ENCODE results near the gene EYS. TPM values are rescaled to one million over a fixed set of nuclear protein-coding genes. Genes with fewer than 3 reads are reported as not detected.

The EYS gene
- polyA plus RNA-seq, 1 experiment, result not detected

- H3K4me3 ChIP-seq (ENCODE audit: low read depth, low read length), result no peak overlapping the region
- no peaks in the 10 kb centered on the region for H3K27me3 ChIP-seq (ENCODE audit: control insufficient read depth, insufficient read depth, low read length)
- no peaks in the 10 kb centered on the region for H3K36me3 ChIP-seq (ENCODE audit: control insufficient read depth, insufficient read depth, low read length)
- POLR2A ChIA-PET, result no interaction called here
- TF ChIP-seq CTCF (IDR thresholded peaks at IDR 0.05; ENCODE audit: insufficient read depth, low read depth, low read length), result no peak
- DNase-seq (ENCODE audit: low read depth), result no peak
- CTCF ChIA-PET, result no interaction called here
These were observed 1759.1 kb downstream of the EYS start for GRCh38 chr6:63947792-63948529.

GRCh38 chr6:63945987-63946386, 1761.0 kb downstream of the EYS start:
- ChIA-PET POLR2A (no interaction called here), CTCF (no interaction called here)
- Histone ChIP-seq H3K4me3 (ENCODE audit: low read depth, low read length) (no peak overlapping the region), H3K27me3 (ENCODE audit: control insufficient read depth, insufficient read depth, low read length) (no peaks in the 10 kb centered on the region), H3K36me3 (ENCODE audit: control insufficient read depth, insufficient read depth, low read length) (no peaks in the 10 kb centered on the region)
- DNase-seq (ENCODE audit: low read depth), result no peak
- TF ChIP-seq CTCF (IDR thresholded peaks at IDR 0.05; ENCODE audit: insufficient read depth, low read depth, low read length), result no peak

GRCh38 chr6:63943826-63944225, 1763.2 kb downstream of the EYS start:
- Histone ChIP-seq H3K27me3 (ENCODE audit: control insufficient read depth, insufficient read depth, low read length) (no peaks in the 10 kb centered on the region), H3K4me3 (ENCODE audit: low read depth, low read length) (no peak overlapping the region), H3K36me3 (ENCODE audit: control insufficient read depth, insufficient read depth, low read length) (no peaks in the 10 kb centered on the region)
- CTCF ChIA-PET, result no interaction called here
- TF ChIP-seq CTCF (IDR thresholded peaks at IDR 0.05; ENCODE audit: insufficient read depth, low read depth, low read length), result no peak
- DNase-seq (ENCODE audit: low read depth), result no peak
- POLR2A ChIA-PET, result no interaction called here

- Histone ChIP-seq H3K36me3 (ENCODE audit: control insufficient read depth, insufficient read depth, low read length) (no peaks in the 10 kb centered on the region), H3K4me3 (ENCODE audit: low read depth, low read length) (no peak overlapping the region), H3K27me3 (ENCODE audit: control insufficient read depth, insufficient read depth, low read length) (no peaks in the 10 kb centered on the region)
- ChIA-PET POLR2A (no interaction called here), CTCF (no interaction called here)
- no peak for DNase-seq (ENCODE audit: low read depth)
- no peak for TF ChIP-seq CTCF (IDR thresholded peaks at IDR 0.05; ENCODE audit: insufficient read depth, low read depth, low read length)
These were observed 1765.1 kb downstream of the EYS start for GRCh38 chr6:63941747-63942470.

- H3K36me3 ChIP-seq (ENCODE audit: control insufficient read depth, insufficient read depth, low read length), result no peaks in the 10 kb centered on the region
- no peak for TF ChIP-seq CTCF (IDR thresholded peaks at IDR 0.05; ENCODE audit: insufficient read depth, low read depth, low read length)
- ChIA-PET POLR2A (no interaction called here), CTCF (no interaction called here)
- DNase-seq (ENCODE audit: low read depth), result no peak
- H3K4me3 ChIP-seq (ENCODE audit: low read depth, low read length), result no peak overlapping the region
- H3K27me3 ChIP-seq (ENCODE audit: control insufficient read depth, insufficient read depth, low read length), result no peaks in the 10 kb centered on the region
These were observed 1767.0 kb downstream of the EYS start for GRCh38 chr6:63940056-63940455.
